Measurements from ENCODE around the gene MTUS2.

MTUS2 gene

GRCh38 chr13:29254626-29255370 lies 434.7 kb downstream of the MTUS2 start:
- no peaks in the 10 kb centered on the region for H3K9me3 ChIP-seq (ENCODE audit: insufficient read depth, low read length)
- no peak for DNase-seq (ENCODE audit: low read depth, low spot score)
- no peaks in the 10 kb centered on the region for H3K36me3 ChIP-seq (ENCODE audit: insufficient read depth, insufficient read length, low read length)
- TF ChIP-seq YY1 (IDR thresholded peaks at IDR 0.05; ENCODE audit: insufficient read depth, insufficient read length) (no peak), ZNF274 (IDR thresholded peaks at IDR 0.05; ENCODE audit: low read depth, low read length) (no peak), SUZ12 (IDR thresholded peaks at IDR 0.05; ENCODE audit: extremely low read depth, insufficient read depth, insufficient read length) (no peak)
- no peaks in the 10 kb centered on the region for H3K4me1 ChIP-seq (ENCODE audit: insufficient read depth, insufficient read length)
- no peak overlapping the region for H3K4me3 ChIP-seq (ENCODE audit: insufficient read length, low read depth)
- H3K9ac ChIP-seq (ENCODE audit: insufficient read length, low read depth) = no peak overlapping the region
- H3K27me3 ChIP-seq (ENCODE audit: insufficient read depth, insufficient read length) = no peaks in the 10 kb centered on the region

- H3K27me3 ChIP-seq (ENCODE audit: insufficient read depth, insufficient read length) = no peaks in the 10 kb centered on the region
- no peaks in the 10 kb centered on the region for H3K36me3 ChIP-seq (ENCODE audit: insufficient read depth, insufficient read length, low read length)
- no peak for TF ChIP-seq YY1 (IDR thresholded peaks at IDR 0.05; ENCODE audit: insufficient read depth, insufficient read length)
- TF ChIP-seq SUZ12 (IDR thresholded peaks at IDR 0.05; ENCODE audit: extremely low read depth, insufficient read depth, insufficient read length) = no peak
- no peak for TF ChIP-seq ZNF274 (IDR thresholded peaks at IDR 0.05; ENCODE audit: low read depth, low read length)
- H3K9me3 ChIP-seq (ENCODE audit: insufficient read depth, low read length) = no peaks in the 10 kb centered on the region
- no peak overlapping the region for H3K9ac ChIP-seq (ENCODE audit: insufficient read length, low read depth)
- H3K4me3 ChIP-seq (ENCODE audit: insufficient read length, low read depth) = no peak overlapping the region
- no peak for DNase-seq (ENCODE audit: low read depth, low spot score)
- H3K4me1 ChIP-seq (ENCODE audit: insufficient read depth, insufficient read length) = no peaks in the 10 kb centered on the region
Measured at GRCh38 chr13:29255567-29255966, 435.4 kb downstream of the MTUS2 start.

- H3K9ac ChIP-seq (ENCODE audit: insufficient read length, low read depth) = no peak overlapping the region
- H3K4me3 ChIP-seq (ENCODE audit: insufficient read length, low read depth) = no peak overlapping the region
- no peak for TF ChIP-seq ZNF274 (IDR thresholded peaks at IDR 0.05; ENCODE audit: low read depth, low read length)
- H3K27me3 ChIP-seq (ENCODE audit: insufficient read depth, insufficient read length) = no peaks in the 10 kb centered on the region
- DNase-seq (ENCODE audit: low read depth, low spot score) = no peak
- no peaks in the 10 kb centered on the region for H3K4me1 ChIP-seq (ENCODE audit: insufficient read depth, insufficient read length)
- H3K9me3 ChIP-seq (ENCODE audit: insufficient read depth, low read length) = no peaks in the 10 kb centered on the region; the same call in 1 of the 2 replicates
- H3K36me3 ChIP-seq (ENCODE audit: insufficient read depth, insufficient read length, low read length) = no peaks in the 10 kb centered on the region
Measured at GRCh38 chr13:29260684-29261083, 440.5 kb downstream of the MTUS2 start.

- Histone ChIP-seq H3K9me3 (ENCODE audit: insufficient read depth, low read length) (no peaks in the 10 kb centered on the region; the same call in 1 of the 2 replicates), H3K27me3 (ENCODE audit: insufficient read depth, insufficient read length) (no peaks in the 10 kb centered on the region), H3K9ac (ENCODE audit: insufficient read length, low read depth) (no peak overlapping the region), H3K4me1 (ENCODE audit: insufficient read depth, insufficient read length) (no peaks in the 10 kb centered on the region), H3K4me3 (ENCODE audit: insufficient read length, low read depth) (no peak overlapping the region), H3K36me3 (ENCODE audit: insufficient read depth, insufficient read length, low read length) (no peaks in the 10 kb centered on the region)
- TF ChIP-seq YY1 (IDR thresholded peaks at IDR 0.05; ENCODE audit: insufficient read depth, insufficient read length) (no peak), ZNF274 (IDR thresholded peaks at IDR 0.05; ENCODE audit: low read depth, low read length) (no peak), SUZ12 (IDR thresholded peaks at IDR 0.05; ENCODE audit: extremely low read depth, insufficient read depth, insufficient read length) (no peak)
- DNase-seq (ENCODE audit: low read depth, low spot score) = no peak
Measured at GRCh38 chr13:29266261-29266660, 446.1 kb downstream of the MTUS2 start.

- H3K4me3 ChIP-seq (ENCODE audit: insufficient read length, low read depth) = no peak overlapping the region
- TF ChIP-seq SUZ12 (IDR thresholded peaks at IDR 0.05; ENCODE audit: extremely low read depth, insufficient read depth, insufficient read length) (no peak), YY1 (IDR thresholded peaks at IDR 0.05; ENCODE audit: insufficient read depth, insufficient read length) (no peak)
- H3K9me3 ChIP-seq (ENCODE audit: insufficient read depth, low read length) = no peaks in the 10 kb centered on the region; the same call in 1 of the 2 replicates
- H3K4me1 ChIP-seq (ENCODE audit: insufficient read depth, insufficient read length) = no peaks in the 10 kb centered on the region
- H3K9ac ChIP-seq (ENCODE audit: insufficient read length, low read depth) = no peak overlapping the region
- H3K36me3 ChIP-seq (ENCODE audit: insufficient read depth, insufficient read length, low read length) = no peaks in the 10 kb centered on the region
- DNase-seq (ENCODE audit: low read depth, low spot score) = no peak
- no peaks in the 10 kb centered on the region for H3K27me3 ChIP-seq (ENCODE audit: insufficient read depth, insufficient read length)
Measured at GRCh38 chr13:29266756-29267733, 446.9 kb downstream of the MTUS2 start.

- Histone ChIP-seq H3K4me1 (ENCODE audit: insufficient read depth, insufficient read length) (no peaks in the 10 kb centered on the region), H3K4me3 (ENCODE audit: insufficient read length, low read depth) (no peak overlapping the region), H3K9me3 (ENCODE audit: insufficient read depth, low read length) (no peaks in the 10 kb centered on the region), H3K27me3 (ENCODE audit: insufficient read depth, insufficient read length) (no peaks in the 10 kb centered on the region), H3K9ac (ENCODE audit: insufficient read length, low read depth) (no peak overlapping the region), H3K36me3 (ENCODE audit: insufficient read depth, insufficient read length, low read length) (no peaks in the 10 kb centered on the region)
- TF ChIP-seq ZNF274 (IDR thresholded peaks at IDR 0.05; ENCODE audit: low read depth, low read length) = no peak
- no peak for TF ChIP-seq SUZ12 (IDR thresholded peaks at IDR 0.05; ENCODE audit: extremely low read depth, insufficient read depth, insufficient read length)
- no peak for TF ChIP-seq YY1 (IDR thresholded peaks at IDR 0.05; ENCODE audit: insufficient read depth, insufficient read length)
- no peak for DNase-seq (ENCODE audit: low read depth, low spot score)
Measured at GRCh38 chr13:29270271-29270985, 450.3 kb downstream of the MTUS2 start.
